SK-N-SH (cell line): Measurements from ENCODE around the gene MYMK. TPM values are rescaled to one million over a fixed set of nuclear protein-coding genes. Genes with fewer than 3 reads are reported as not detected.
A peak's percentile ranks its signal among the peaks of the same experiment; 100 is the strongest.

ENCODE experiments used
- CTCF ChIA-PET: fragments of 300-600, 350-600 bp; formaldehyde crosslinking; extraction: SDS; loops from one replicate; lab custom pipeline; 2021; lab: Yijun Ruan, JAX
- POLR2A ChIA-PET: fragments of 350-600 bp; sonication (Branson Sonifier 250); formaldehyde crosslinking; extraction: SDS; loops from one replicate; lab custom pipeline; 2020; ENCODE audit warnings: antibody characterized with exemption, inconsistent platforms; lab: Yijun Ruan, JAX
- DNase-seq: peaks from one replicate; pipeline ENCODE4 v3.0.0; 2012
- H2AFZ ChIP-seq: fragments of 200-600 bp; sonication (generic); 2 replicates; pipeline ENCODE4 v1.8.1; 2016; ENCODE audit warnings: antibody characterized with exemption, mild to moderate bottlenecking, low read depth
- H3F3A ChIP-seq: fragments of 200-600 bp; sonication (generic); replicated peaks from 2 replicates; pipeline ENCODE3; 2016; ENCODE audit warnings: antibody characterized with exemption, mild to moderate bottlenecking; ENCODE audit not compliant: insufficient read depth
- H3K27ac ChIP-seq, 2 experiments: fragments of 200-500 bp in 1 of 2; fragments of 200-600 bp in 1 of 2; sonication (Bioruptor generic) in 1 of 2; sonication (generic), shearing (Covaris generic) in 1 of 2; 2 replicates each; pipeline versions ENCODE4 v1.5.1 to v1.6.1; 2014 to 2016; ENCODE audit warnings: low read depth in 2 of 2, inconsistent platforms in 1 of 2, low read length in 1 of 2, mild to moderate bottlenecking in 1 of 2, mixed read lengths in 1 of 2
- H3K27me3 ChIP-seq: fragments of 200-600 bp; sonication (generic), shearing (Covaris generic); 2 replicates; pipeline ENCODE4 v1.6.1; 2016; ENCODE audit warnings: mixed run types; ENCODE audit not compliant: insufficient read depth
- H3K36me3 ChIP-seq, 2 experiments: fragments of 200-500 bp in 1 of 2; fragments of 200-600 bp in 1 of 2; sonication (Bioruptor generic) in 1 of 2; sonication (generic) in 1 of 2; replicated peaks in 1 of 2; 2 replicates each; pipeline versions ENCODE3 to v1.5.1; 2014 to 2016; ENCODE audit warnings: low read length in 1 of 2, mild to moderate bottlenecking in 1 of 2; ENCODE audit not compliant: insufficient read depth in 2 of 2, control insufficient read depth in 1 of 2
- H3K4me1 ChIP-seq, 2 experiments: fragments of 200-500 bp in 1 of 2; fragments of 200-600 bp in 1 of 2; sonication (Bioruptor generic) in 1 of 2; sonication (generic), shearing (Covaris generic) in 1 of 2; 2 replicates each; pipeline versions ENCODE4 v1.5.1 to v1.6.1; 2014 to 2016; ENCODE audit warnings: low read depth in 1 of 2, low read length in 1 of 2, mixed run types in 1 of 2; ENCODE audit not compliant: insufficient read depth in 2 of 2, control insufficient read depth in 1 of 2
- H3K4me2 ChIP-seq: fragments of 200-600 bp; sonication (generic), shearing (Covaris generic); 2 replicates; pipeline ENCODE4 v1.6.1; 2017; ENCODE audit warnings: mixed run types
- H3K4me3 ChIP-seq, 2 experiments: fragments of 200-500 bp in 1 of 2; fragments of 200-600 bp in 1 of 2; sonication (Bioruptor generic) in 1 of 2; sonication (generic), shearing (Covaris generic) in 1 of 2; 2 replicates each; pipeline versions ENCODE4 v1.5.1 to v1.8.1; 2014 to 2016; ENCODE audit warnings: low read depth in 2 of 2, inconsistent platforms in 1 of 2, low read length in 1 of 2, mild to moderate bottlenecking in 1 of 2, mixed read lengths in 1 of 2, moderate library complexity in 1 of 2
- H3K79me2 ChIP-seq: fragments of 200-600 bp; sonication (generic); 2 replicates; pipeline ENCODE4 v1.8.1; 2017; ENCODE audit warnings: mild to moderate bottlenecking; ENCODE audit not compliant: insufficient read depth
- H3K9ac ChIP-seq: fragments of 200-600 bp; sonication (generic); 2 replicates; pipeline ENCODE4 v1.6.1; 2017; ENCODE audit warnings: mixed run types
- H3K9me2 ChIP-seq: fragments of 200-600 bp; sonication (generic); 2 replicates; pipeline ENCODE4 v1.6.1; 2017; ENCODE audit warnings: mixed run types
- H3K9me3 ChIP-seq: fragments of 200-600 bp; sonication (generic); 2 replicates; pipeline ENCODE4 v1.6.1; 2017; ENCODE audit warnings: mixed run types, mild to moderate bottlenecking, moderate library complexity
- H4K20me1 ChIP-seq: fragments of 200-600 bp; sonication (generic); 2 replicates; pipeline ENCODE4 v1.6.1; 2017; ENCODE audit warnings: mild to moderate bottlenecking, mixed run types; ENCODE audit not compliant: insufficient read depth
- CHD2 ChIP-seq: fragments of 150-350 bp; IDR thresholded peaks from 2 replicates; pipeline ENCODE4 v1.6.1; 2018; ENCODE audit warnings: low read length; ENCODE audit not compliant: partially characterized antibody
- ELF1 ChIP-seq: IDR thresholded peaks from 2 replicates; pipeline ENCODE4 v1.4.0; 2012
- EP300 ChIP-seq, 2 experiments: IDR thresholded peaks; 2 replicates each; pipeline versions ENCODE4 v1.4.0 to v1.6.1; 2012; ENCODE audit warnings: borderline replicate concordance in 1 of 2, low read depth in 1 of 2, low read length in 1 of 2
- EZH2phosphoT487 ChIP-seq: fragments of 200-600 bp; sonication (generic); IDR thresholded peaks from 2 replicates; pipeline ENCODE4 v1.6.1; 2017; ENCODE audit warnings: low read depth, mixed run types, mild to moderate bottlenecking, antibody characterized with exemption, moderate library complexity, borderline replicate concordance
- FOSL2 ChIP-seq: IDR thresholded peaks from 2 replicates; pipeline ENCODE4 v1.4.0; 2012; ENCODE audit warnings: low read depth, mild to moderate bottlenecking, moderate library complexity, borderline replicate concordance
- FOXM1 ChIP-seq: IDR thresholded peaks from 2 replicates; pipeline ENCODE4 v1.4.0; 2012; ENCODE audit warnings: low read depth, mild to moderate bottlenecking
- GATA2 ChIP-seq: sonication (generic); formaldehyde crosslinking; IDR thresholded peaks from 2 replicates; pipeline ENCODE4 v1.5.0; 2020; ENCODE audit warnings: mild to moderate bottlenecking, missing genetic modification reagents
- IRF3 ChIP-seq: fragments of 150-350 bp; IDR thresholded peaks from 2 replicates; pipeline ENCODE4 v1.6.1; 2016; ENCODE audit warnings: mild to moderate bottlenecking, low read depth, low read length
- MAX ChIP-seq: IDR thresholded peaks from 2 replicates; pipeline ENCODE4 v1.4.0; 2012; ENCODE audit warnings: low read depth
- MXI1 ChIP-seq: IDR thresholded peaks from 2 replicates; pipeline ENCODE4 v1.6.1; 2012; ENCODE audit warnings: mild to moderate bottlenecking, low read depth, low read length, improper control_type of control experiment
- NFIC ChIP-seq: IDR thresholded peaks from 2 replicates; pipeline ENCODE4 v1.4.0; 2012; ENCODE audit warnings: borderline replicate concordance
- PBX3 ChIP-seq: IDR thresholded peaks from 2 replicates; pipeline ENCODE4; 2012
- RAD21 ChIP-seq: IDR thresholded peaks from 2 replicates; pipeline ENCODE4 v1.6.1; 2012; ENCODE audit warnings: mild to moderate bottlenecking, low read length
- RCOR1 ChIP-seq: fragments of 150-350 bp; IDR thresholded peaks from 2 replicates; pipeline ENCODE4 v1.6.1; 2017; ENCODE audit warnings: antibody characterized with exemption, low read length
- RFX5 ChIP-seq: IDR thresholded peaks from 2 replicates; pipeline ENCODE4 v1.6.1; 2012; ENCODE audit warnings: mild to moderate bottlenecking, improper control_type of control experiment, low read length
- SMC3 ChIP-seq: IDR thresholded peaks from 2 replicates; pipeline ENCODE4 v1.6.1; 2012; ENCODE audit warnings: low read depth, low read length, improper control_type of control experiment
- TAF1 ChIP-seq: IDR thresholded peaks from 2 replicates; pipeline ENCODE4 v1.6.1; 2012; ENCODE audit warnings: low read depth, mild to moderate bottlenecking, low read length, moderate library complexity, borderline replicate concordance
- TCF12 ChIP-seq: IDR thresholded peaks from 2 replicates; pipeline ENCODE4 v1.4.0; 2012
- YY1 ChIP-seq: IDR thresholded peaks from 2 replicates; pipeline ENCODE4 v1.4.0; 2012; ENCODE audit warnings: low read depth, mild to moderate bottlenecking
- ZBTB33 ChIP-seq: IDR thresholded peaks from 2 replicates; pipeline ENCODE4 v1.4.0; 2012; ENCODE audit warnings: low read depth, borderline replicate concordance
- WGBS: methylation state at CpG from one replicate; pipeline ENCODE4 v1.1.6; 2017; ENCODE audit warnings: low lambda C conversion rate; 5-methylcytosine and 5-hydroxymethylcytosine counted together
- polyA plus RNA-seq, 3 experiments: library from polyadenylated mRNA; depleted of rRNA; stranded (reverse); fragments of >200 nt; gene quantifications; 2 replicates each; pipeline ENCODE4 v1.2.3, GENCODE V29; 2012

The MYMK gene
- polyA plus RNA-seq, 1 of the 3 experiments (the other 2 are of a cell fraction), result not detected

- H3K4me1 ChIP-seq, result peaks cover 0 to 28% of the 10 kb centered on the region in 2 experiments; a peak in 1 of 4 replicates
- TF ChIP-seq GATA2 (CRISPR knock-in tag) (no peak), RAD21 (no peak), YY1 (no peak), FOSL2 (no peak), FOXM1 (no peak), RFX5 (no peak), EZH2phosphoT487 (no peak), SMC3 (no peak), MAX (no peak), ZBTB33 (no peak), PBX3 (no peak), TAF1 (no peak), MXI1 (no peak), IRF3 (no peak), NFIC (no peak), RCOR1 (no peak), TCF12 (no peak), ELF1 (no peak), EP300 (IDR thresholded peaks at IDR 0.05; ENCODE audit: borderline replicate concordance in 1 of 2, low read depth in 1 of 2, low read length in 1 of 2) (no peak), CHD2 (no peak)
- no peak overlapping the region for H3K4me2 ChIP-seq
- no peak overlapping the region for H2AFZ ChIP-seq
- no peaks in the 10 kb centered on the region for H3F3A ChIP-seq
- no peaks in the 10 kb centered on the region for H3K79me2 ChIP-seq
- H3K27ac ChIP-seq, result peak overlapping the region in 1 of 2 experiments; percentile 80; a peak in 2 of 4 replicates
- WGBS, result no CpG with 5 or more reads among the region's 8 CpGs
- no peak for DNase-seq
- CTCF ChIA-PET, result interaction anchor here (1.3 kb wide), 1 partner anchor 12 kb away, joined by 3 read pairs; no protein-coding TSS in a partner anchor
- H4K20me1 ChIP-seq, result no peaks in the 10 kb centered on the region
- H3K9me3 ChIP-seq, result no peaks in the 10 kb centered on the region
- H3K27me3 ChIP-seq, result no peaks in the 10 kb centered on the region
- H3K9me2 ChIP-seq, result no peaks in the 10 kb centered on the region
- no peak overlapping the region for H3K9ac ChIP-seq
- peaks cover 0 to 2% of the 10 kb centered on the region in 2 experiments for H3K36me3 ChIP-seq
- POLR2A ChIA-PET, result interaction anchor here (0.7 to 1.6 kb wide), 2 partner anchors 9 to 12 kb away, joined by 5 to 6 read pairs; partner anchors contain the start of gene ADAMTSL2
- H3K4me3 ChIP-seq, result no peak overlapping the region
Observed at GRCh38 chr9:133546287-133546680, 21.5 kb upstream of the MYMK start.
